GM13976 (cell line): ENCODE results near the gene ATOX1.

Experiments used
- DNase-seq: peaks from one replicate; pipeline ENCODE4 v3.0.0; 2012; ENCODE audit warnings: low spot score
- in situ Hi-C: fragments of 300-500 bp; cut with MboI; formaldehyde crosslinking; loops from one replicate; pipeline ENCODE4 v1.12.0; 2022; ENCODE audit warnings: low sequenced_read_pairs, mixed read lengths, inconsistent platforms; ENCODE audit not compliant: unreplicated experiment
- TF ChIP-seq, protein P1 (sequence below): IDR thresholded peaks from 2 replicates; pipeline ENCODE4 v1.5.1; 2012; ENCODE audit warnings: borderline replicate concordance, mild to moderate bottlenecking; ENCODE audit not compliant: insufficient read depth; ENCODE audit errors: extremely low read depth, missing control alignments, control extremely low read depth

ATOX1 gene

DNA sequence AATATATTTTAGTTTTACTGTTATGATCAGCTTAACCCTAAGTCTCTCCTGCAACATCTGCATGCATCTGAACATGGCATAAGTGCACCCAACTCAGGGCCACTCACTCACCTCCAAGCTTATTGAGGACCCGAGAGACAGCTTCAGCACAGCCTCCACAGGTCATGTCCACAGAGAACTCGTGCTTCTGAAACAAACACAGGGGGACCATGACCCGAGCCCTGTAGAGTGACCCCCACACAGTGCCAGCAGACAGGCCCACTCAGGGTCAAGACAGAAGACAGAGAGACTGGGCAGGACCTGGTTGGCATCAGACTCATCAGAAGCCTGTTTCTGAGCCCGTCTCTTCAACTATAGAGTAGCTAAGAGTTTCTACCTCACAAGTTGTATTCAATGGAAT is 6.8 kb downstream of the ATOX1 start:
- TF ChIP-seq, protein P1, sequence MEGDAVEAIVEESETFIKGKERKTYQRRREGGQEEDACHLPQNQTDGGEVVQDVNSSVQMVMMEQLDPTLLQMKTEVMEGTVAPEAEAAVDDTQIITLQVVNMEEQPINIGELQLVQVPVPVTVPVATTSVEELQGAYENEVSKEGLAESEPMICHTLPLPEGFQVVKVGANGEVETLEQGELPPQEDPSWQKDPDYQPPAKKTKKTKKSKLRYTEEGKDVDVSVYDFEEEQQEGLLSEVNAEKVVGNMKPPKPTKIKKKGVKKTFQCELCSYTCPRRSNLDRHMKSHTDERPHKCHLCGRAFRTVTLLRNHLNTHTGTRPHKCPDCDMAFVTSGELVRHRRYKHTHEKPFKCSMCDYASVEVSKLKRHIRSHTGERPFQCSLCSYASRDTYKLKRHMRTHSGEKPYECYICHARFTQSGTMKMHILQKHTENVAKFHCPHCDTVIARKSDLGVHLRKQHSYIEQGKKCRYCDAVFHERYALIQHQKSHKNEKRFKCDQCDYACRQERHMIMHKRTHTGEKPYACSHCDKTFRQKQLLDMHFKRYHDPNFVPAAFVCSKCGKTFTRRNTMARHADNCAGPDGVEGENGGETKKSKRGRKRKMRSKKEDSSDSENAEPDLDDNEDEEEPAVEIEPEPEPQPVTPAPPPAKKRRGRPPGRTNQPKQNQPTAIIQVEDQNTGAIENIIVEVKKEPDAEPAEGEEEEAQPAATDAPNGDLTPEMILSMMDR = no peak
- DNase-seq = no peak
- in situ Hi-C loops = no loop called here

DNA sequence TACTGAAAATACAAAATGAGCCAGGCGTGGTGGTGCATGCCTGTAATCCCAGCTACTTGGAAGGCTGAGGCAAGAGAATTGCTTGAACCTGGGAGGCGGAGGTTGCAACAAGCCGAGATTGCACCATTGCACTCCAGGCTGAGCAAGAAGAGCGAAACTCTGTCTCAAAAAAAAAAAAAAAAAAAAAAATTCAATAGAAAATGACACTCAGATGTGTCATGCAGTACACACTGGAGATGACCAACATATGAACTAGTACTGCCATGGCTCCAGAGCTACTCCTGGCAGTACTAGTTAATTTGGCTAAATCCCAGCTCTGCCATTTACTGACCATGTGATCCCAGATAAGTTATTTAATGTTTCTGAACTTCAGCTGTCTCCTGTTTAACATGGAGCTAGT is 7.3 kb downstream of the ATOX1 start:
- DNase-seq = no peak
- in situ Hi-C loops = no loop called here
- TF ChIP-seq, protein P1 = no peak

DNA sequence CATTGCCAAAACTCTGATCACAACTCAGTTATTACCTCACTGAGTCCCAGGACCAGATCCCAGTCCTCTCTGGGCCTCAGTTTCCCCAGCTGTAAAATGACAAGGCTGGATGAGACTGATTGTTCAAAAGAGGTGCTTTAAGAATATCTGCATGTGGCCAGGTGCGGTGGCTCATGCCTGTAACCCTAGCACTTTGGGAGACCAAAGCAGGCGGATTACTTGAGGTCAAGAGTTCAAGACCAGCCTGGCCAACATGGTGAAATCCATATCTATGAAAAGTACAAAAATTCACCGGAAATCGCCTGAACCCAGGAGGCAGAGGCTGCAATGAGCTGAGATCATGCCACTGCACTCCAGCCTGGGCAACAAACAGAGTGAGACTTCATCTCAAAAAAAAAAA is 8.3 kb downstream of the ATOX1 start:
- DNase-seq = no peak
- TF ChIP-seq, protein P1 = no peak
- in situ Hi-C loops = no loop called here

DNA sequence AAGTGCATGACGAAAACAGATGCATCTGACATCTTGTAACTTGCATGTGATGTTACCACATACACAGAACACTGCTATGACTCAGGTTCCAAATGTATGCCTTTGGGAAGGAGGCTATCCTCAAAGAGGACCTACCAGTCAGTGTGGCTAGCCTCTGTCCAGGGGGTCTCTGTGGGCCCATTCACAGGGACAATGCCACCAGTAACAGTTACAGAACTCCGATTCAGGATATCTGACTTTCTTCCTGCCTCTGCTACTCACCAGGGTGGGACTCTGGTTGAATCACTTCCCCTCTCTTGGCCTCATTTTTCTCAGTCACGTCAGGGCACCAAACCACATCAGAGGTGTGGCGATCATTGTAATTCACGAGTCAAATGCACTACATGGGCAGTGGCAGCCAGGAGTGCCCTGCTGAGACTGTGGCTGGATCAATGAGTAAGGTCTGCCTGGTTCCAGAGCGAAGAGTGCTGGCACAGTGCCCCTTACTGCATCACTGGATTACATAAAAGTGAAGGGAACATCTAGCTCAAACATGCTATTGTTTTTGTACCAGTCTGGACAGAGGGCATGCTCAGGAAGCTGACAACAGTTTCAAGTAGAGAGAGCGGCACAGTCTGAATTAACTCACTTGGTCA is 13.2 kb downstream of the ATOX1 start:
- in situ Hi-C loops = no loop called here
- TF ChIP-seq, protein P1 = no peak
- DNase-seq = no peak

DNA sequence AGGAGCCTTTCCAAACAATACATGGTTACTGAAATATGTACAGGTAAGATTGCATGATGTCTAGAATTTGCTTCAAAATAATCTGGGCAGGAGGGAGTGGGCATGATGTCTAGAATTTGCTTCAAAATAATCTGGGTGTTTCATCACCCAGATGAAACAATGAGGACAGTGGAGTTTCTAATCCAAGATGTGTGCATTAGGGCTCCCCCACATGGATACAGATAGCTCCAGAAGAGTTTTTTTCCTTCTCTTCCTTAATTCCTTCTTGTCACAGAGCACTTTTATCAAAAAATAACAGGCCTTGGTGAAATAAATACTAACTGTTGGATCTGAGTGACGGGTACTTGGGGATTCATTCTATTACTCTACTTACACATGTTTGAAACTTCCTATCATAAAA is 14.9 kb downstream of the ATOX1 start:
- in situ Hi-C loops = loop anchor here (5.0 kb wide), 1 partner anchor 81 kb away; no protein-coding TSS in a partner anchor
- no peak for DNase-seq
- TF ChIP-seq, protein P1 = no peak

DNA sequence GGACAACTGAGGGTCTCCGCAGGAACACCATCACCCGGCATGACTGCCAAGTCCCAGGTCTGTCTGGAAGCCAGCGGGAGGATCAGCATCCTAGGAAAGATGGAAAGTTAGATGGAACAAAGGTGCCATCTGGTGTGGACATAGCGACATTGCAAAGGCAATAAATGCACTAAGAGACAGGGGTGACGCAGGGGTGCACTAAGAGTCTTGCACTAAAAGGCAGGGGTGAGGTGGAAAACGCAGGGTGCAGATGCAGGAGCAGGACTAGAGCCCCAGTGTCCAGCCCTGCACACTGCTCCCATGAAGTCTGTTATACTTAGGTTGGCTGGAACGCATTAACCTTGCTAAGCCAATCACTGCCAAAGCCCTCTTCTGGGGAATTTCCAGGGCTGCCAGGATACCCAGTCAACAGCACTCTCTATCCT is 15.5 kb downstream of the ATOX1 start:
- DNase-seq = no peak
- in situ Hi-C loops = loop anchor here (5.0 kb wide), 1 partner anchor 81 kb away; no protein-coding TSS in a partner anchor
- TF ChIP-seq, protein P1 = peak; percentile 35
